HEK293 (cell line): ENCODE data around the gene RWDD4.

ENCODE experiments used
- REPIN1 ChIP-seq: fragments of 450-650 bp; formaldehyde crosslinking; IDR thresholded peaks from 2 replicates; pipeline ENCODE4 v1.5.1; 2017; ENCODE audit warnings: missing biosample characterization, missing genetic modification characterization, low read depth
- ZBTB7A ChIP-seq: fragments of 450-650 bp; formaldehyde crosslinking; IDR thresholded peaks from 2 replicates; pipeline ENCODE4 v1.5.1; 2016; ENCODE audit warnings: low read depth, missing biosample characterization, missing genetic modification characterization
- ZNF121 ChIP-seq: fragments of 450-650 bp; formaldehyde crosslinking; IDR thresholded peaks from 2 replicates; pipeline ENCODE4 v1.5.1; 2016; ENCODE audit warnings: missing biosample characterization, missing genetic modification characterization
- ZNF16 ChIP-seq: fragments of 450-650 bp; formaldehyde crosslinking; IDR thresholded peaks from 2 replicates; pipeline ENCODE4 v1.5.1; 2016; ENCODE audit warnings: low read depth, missing biosample characterization, missing genetic modification characterization
- ZNF239 ChIP-seq: fragments of 450-650 bp; formaldehyde crosslinking; IDR thresholded peaks from 2 replicates; pipeline ENCODE4 v1.5.1; 2016; ENCODE audit warnings: missing biosample characterization, missing genetic modification characterization
- ZNF335 ChIP-seq: fragments of 450-650 bp; formaldehyde crosslinking; conservative IDR thresholded peaks from 2 replicates; pipeline ENCODE4 v1.5.1; 2016; ENCODE audit warnings: missing biosample characterization, missing genetic modification characterization
- ZNF362 ChIP-seq: fragments of 450-650 bp; formaldehyde crosslinking; IDR thresholded peaks from 2 replicates; pipeline ENCODE4 v1.5.1; 2016; ENCODE audit warnings: missing biosample characterization, missing genetic modification characterization
- ZNF544 ChIP-seq: fragments of 450-650 bp; formaldehyde crosslinking; IDR thresholded peaks from 2 replicates; pipeline ENCODE4 v1.5.0; 2017; ENCODE audit warnings: missing biosample characterization, missing genetic modification characterization
- ZNF629 ChIP-seq: fragments of 450-650 bp; formaldehyde crosslinking; IDR thresholded peaks from 2 replicates; pipeline ENCODE4 v1.5.1; 2017; ENCODE audit warnings: missing biosample characterization, missing genetic modification characterization
- TF ChIP-seq, protein P1 (sequence below): IDR thresholded peaks from 2 replicates; pipeline ENCODE4 v1.6.1; 2011; ENCODE audit warnings: mild to moderate bottlenecking, low read depth, low read length, borderline replicate concordance
- TF ChIP-seq, protein P2 (sequence below): fragments of 450-650 bp; formaldehyde crosslinking; IDR thresholded peaks from 2 replicates; pipeline ENCODE4 v1.5.1; 2016; ENCODE audit warnings: missing biosample characterization, missing genetic modification characterization
- TF ChIP-seq, protein P3 (sequence below): fragments of 450-650 bp; formaldehyde crosslinking; IDR thresholded peaks from 2 replicates; pipeline ENCODE4 v1.5.1; 2016; ENCODE audit warnings: missing biosample characterization, missing genetic modification characterization

GRCh38 chr4:183601381-183601780 is 57.6 kb downstream of the RWDD4 start:
- TF ChIP-seq, protein P1, sequence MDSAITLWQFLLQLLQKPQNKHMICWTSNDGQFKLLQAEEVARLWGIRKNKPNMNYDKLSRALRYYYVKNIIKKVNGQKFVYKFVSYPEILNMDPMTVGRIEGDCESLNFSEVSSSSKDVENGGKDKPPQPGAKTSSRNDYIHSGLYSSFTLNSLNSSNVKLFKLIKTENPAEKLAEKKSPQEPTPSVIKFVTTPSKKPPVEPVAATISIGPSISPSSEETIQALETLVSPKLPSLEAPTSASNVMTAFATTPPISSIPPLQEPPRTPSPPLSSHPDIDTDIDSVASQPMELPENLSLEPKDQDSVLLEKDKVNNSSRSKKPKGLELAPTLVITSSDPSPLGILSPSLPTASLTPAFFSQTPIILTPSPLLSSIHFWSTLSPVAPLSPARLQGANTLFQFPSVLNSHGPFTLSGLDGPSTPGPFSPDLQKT = no peak
- TF ChIP-seq ZNF239 (tag by site-specific recombination) (no peak), ZNF544 (tag by site-specific recombination) (no peak), ZNF16 (tag by site-specific recombination) (no peak), REPIN1 (tag by site-specific recombination) (no peak), ZNF335 (tag by site-specific recombination) (no peak), ZBTB7A (tag by site-specific recombination) (no peak), ZNF121 (tag by site-specific recombination) (no peak), ZNF629 (tag by site-specific recombination) (no peak), ZNF362 (tag by site-specific recombination) (no peak)
- TF ChIP-seq, protein P2, sequence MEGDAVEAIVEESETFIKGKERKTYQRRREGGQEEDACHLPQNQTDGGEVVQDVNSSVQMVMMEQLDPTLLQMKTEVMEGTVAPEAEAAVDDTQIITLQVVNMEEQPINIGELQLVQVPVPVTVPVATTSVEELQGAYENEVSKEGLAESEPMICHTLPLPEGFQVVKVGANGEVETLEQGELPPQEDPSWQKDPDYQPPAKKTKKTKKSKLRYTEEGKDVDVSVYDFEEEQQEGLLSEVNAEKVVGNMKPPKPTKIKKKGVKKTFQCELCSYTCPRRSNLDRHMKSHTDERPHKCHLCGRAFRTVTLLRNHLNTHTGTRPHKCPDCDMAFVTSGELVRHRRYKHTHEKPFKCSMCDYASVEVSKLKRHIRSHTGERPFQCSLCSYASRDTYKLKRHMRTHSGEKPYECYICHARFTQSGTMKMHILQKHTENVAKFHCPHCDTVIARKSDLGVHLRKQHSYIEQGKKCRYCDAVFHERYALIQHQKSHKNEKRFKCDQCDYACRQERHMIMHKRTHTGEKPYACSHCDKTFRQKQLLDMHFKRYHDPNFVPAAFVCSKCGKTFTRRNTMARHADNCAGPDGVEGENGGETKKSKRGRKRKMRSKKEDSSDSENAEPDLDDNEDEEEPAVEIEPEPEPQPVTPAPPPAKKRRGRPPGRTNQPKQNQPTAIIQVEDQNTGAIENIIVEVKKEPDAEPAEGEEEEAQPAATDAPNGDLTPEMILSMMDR (tag by site-specific recombination) = no peak
- TF ChIP-seq, protein P3, sequence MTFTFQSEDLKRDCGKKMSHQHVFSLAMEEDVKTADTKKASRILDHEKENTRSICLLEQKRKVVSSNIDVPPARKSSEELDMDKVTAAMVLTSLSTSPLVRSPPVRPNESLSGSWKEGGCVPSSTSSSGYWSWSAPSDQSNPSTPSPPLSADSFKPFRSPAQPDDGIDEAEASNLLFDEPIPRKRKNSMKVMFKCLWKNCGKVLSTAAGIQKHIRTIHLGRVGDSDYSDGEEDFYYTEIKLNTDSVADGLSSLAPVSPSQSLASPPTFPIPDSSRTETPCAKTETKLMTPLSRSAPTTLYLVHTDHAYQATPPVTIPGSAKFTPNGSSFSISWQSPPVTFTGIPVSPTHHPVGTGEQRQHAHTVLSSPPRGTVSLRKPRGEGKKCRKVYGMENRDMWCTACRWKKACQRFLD (tag by site-specific recombination) = no peak
